ENCODE data around the gene TSPAN18. TPM values are rescaled to one million over a fixed set of nuclear protein-coding genes. Genes with fewer than 3 reads are reported as not detected.

TSPAN18 gene
- total and polyA plus RNA-seq, 3 donors from 2014 or later: 2.1 to 11.1 (median 5.0) TPM

DNA sequence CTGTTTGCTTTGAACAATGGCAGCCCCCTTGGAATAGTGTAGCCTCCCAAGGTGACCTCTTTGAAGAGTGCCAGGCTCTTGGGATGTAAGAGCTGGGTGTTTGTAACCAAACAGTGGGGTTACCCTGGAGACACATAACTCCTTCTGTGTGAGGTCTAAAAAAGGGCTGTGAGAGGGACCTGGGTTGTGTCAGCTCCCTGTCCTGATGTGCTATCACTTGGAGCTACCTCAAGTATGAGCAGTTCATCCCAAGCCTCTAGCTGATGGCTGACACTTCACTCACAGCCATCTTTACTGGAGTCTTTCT lies 40.2 kb downstream of the TSPAN18 start:
- peaks cover 13% of the 10 kb centered on the region for H3K4me1 ChIP-seq
- peak overlapping the region in 1 of 2 donors; percentile 47 for H3K27ac ChIP-seq
- no peaks in the 10 kb centered on the region for H3K36me3 ChIP-seq (ENCODE audit: low read depth, missing control alignments)
- no peaks in the 10 kb centered on the region for H3K27me3 ChIP-seq
- TF ChIP-seq, protein P1, sequence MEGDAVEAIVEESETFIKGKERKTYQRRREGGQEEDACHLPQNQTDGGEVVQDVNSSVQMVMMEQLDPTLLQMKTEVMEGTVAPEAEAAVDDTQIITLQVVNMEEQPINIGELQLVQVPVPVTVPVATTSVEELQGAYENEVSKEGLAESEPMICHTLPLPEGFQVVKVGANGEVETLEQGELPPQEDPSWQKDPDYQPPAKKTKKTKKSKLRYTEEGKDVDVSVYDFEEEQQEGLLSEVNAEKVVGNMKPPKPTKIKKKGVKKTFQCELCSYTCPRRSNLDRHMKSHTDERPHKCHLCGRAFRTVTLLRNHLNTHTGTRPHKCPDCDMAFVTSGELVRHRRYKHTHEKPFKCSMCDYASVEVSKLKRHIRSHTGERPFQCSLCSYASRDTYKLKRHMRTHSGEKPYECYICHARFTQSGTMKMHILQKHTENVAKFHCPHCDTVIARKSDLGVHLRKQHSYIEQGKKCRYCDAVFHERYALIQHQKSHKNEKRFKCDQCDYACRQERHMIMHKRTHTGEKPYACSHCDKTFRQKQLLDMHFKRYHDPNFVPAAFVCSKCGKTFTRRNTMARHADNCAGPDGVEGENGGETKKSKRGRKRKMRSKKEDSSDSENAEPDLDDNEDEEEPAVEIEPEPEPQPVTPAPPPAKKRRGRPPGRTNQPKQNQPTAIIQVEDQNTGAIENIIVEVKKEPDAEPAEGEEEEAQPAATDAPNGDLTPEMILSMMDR (IDR thresholded peaks at IDR 0.05): no peak
- no peak for TF ChIP-seq POLR2A (IDR thresholded peaks at IDR 0.05)
- DNase-seq: no peak
- H3K4me3 ChIP-seq: no peak overlapping the region
- no peaks in the 10 kb centered on the region for H3K9me3 ChIP-seq
- intact Hi-C loops (cut with DNase I; ENCODE audit: low total_unique reads): no loop called here

DNA sequence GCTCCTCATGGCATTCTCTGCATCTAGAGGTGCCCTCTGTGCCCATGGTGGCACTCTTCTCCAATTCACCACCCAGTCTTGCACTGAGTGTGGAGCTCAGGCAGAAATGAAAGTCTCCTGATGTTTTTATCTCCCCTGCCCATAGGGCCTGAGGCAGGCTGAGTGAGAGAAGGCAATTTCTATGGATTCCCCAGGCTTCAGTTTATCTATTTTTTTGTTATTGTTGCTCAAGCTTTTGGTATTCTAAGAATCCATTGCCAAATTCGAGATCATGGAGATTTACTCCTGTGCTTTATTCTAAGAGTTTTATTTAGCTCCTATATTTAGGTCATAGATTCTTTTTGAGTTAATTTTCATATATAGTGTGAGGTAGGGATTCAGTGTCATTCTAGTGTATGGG lies 40.7 kb downstream of the TSPAN18 start:
- intact Hi-C loops (cut with DNase I; ENCODE audit: low total_unique reads): no loop called here
- no peak for DNase-seq
- Histone ChIP-seq H3K4me3 (no peak overlapping the region), H3K9me3 (no peaks in the 10 kb centered on the region), H3K27me3 (no peaks in the 10 kb centered on the region), H3K27ac (no peak overlapping the region), H3K4me1 (peaks cover 13% of the 10 kb centered on the region), H3K36me3 (ENCODE audit: low read depth, missing control alignments) (no peaks in the 10 kb centered on the region)
- WGBS, 2 donors: 74 to 79% methylated on average over 1 of the region's 1 CpG
- TF ChIP-seq, protein P1 (IDR thresholded peaks at IDR 0.05): no peak
- TF ChIP-seq POLR2A (IDR thresholded peaks at IDR 0.05): no peak

GRCh38 chr11:44770401-44770800 lies 43.6 kb downstream of the TSPAN18 start:
- WGBS, 2 donors: 94 to 97% methylated on average over 1 of the region's 1 CpG
- H3K9me3 ChIP-seq: no peaks in the 10 kb centered on the region
- no peak overlapping the region for H3K4me3 ChIP-seq
- no peaks in the 10 kb centered on the region for H3K27me3 ChIP-seq
- TF ChIP-seq POLR2A (IDR thresholded peaks at IDR 0.05): no peak
- TF ChIP-seq, protein P1 (IDR thresholded peaks at IDR 0.05): no peak
- no peaks in the 10 kb centered on the region for H3K36me3 ChIP-seq (ENCODE audit: low read depth, missing control alignments)
- DNase-seq: no peak
- intact Hi-C loops (cut with DNase I; ENCODE audit: low total_unique reads): no loop called here
- H3K27ac ChIP-seq: no peak overlapping the region
- peaks cover 24% of the 10 kb centered on the region for H3K4me1 ChIP-seq

DNA sequence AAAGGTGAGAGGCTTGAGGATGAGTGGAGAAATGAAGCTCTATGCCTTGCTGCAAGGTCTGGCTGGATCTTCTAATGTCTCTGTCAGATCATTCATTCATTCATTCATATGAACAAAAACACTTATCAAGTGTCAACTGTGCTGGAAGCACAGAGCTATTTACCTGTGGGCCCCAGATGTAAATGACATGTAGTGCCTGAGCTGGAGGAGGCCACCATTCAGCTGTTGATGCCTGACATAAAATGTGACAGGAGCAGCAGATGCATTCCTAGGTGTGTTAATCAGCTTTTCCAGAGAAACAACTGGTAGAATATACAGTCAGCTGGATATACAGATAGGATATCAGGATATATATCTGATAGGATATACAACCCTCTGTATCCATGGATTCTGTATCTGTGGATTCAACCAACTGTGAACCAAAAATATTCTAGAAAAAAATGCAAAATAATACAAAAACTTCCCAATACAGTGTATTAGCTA lies 44.5 kb downstream of the TSPAN18 start:
- Histone ChIP-seq H3K27me3 (no peaks in the 10 kb centered on the region), H3K4me3 (no peak overlapping the region), H3K4me1 (peaks cover 17% of the 10 kb centered on the region), H3K36me3 (ENCODE audit: low read depth, missing control alignments) (no peaks in the 10 kb centered on the region), H3K27ac (no peak overlapping the region), H3K9me3 (no peaks in the 10 kb centered on the region)
- intact Hi-C loops (cut with DNase I; ENCODE audit: low total_unique reads): no loop called here
- TF ChIP-seq, protein P1 (IDR thresholded peaks at IDR 0.05): no peak
- no peak for TF ChIP-seq POLR2A (IDR thresholded peaks at IDR 0.05)
- DNase-seq: no peak

DNA sequence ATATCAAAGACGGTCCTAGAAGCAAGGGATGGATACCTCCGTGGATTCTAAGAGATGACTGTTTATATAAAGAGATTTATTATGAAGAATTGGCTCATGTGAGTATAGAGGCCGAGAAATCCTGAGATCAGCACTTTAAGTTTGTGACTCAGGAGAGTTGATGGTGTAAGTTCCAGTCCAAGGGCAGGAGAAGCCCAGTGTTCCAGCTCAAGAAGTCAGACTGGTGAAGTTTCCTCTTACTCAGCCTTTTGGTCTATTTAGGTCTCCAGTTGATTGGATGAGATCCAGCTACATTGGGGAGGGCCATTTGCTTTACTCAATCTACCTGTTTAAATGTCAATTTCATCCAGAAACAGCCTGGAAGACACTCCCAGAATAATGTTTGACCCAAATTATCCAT lies 45.1 kb downstream of the TSPAN18 start:
- no peaks in the 10 kb centered on the region for H3K9me3 ChIP-seq
- DNase-seq: no peak
- 85 to 89% methylated on average over 3 of the region's 3 CpGs for WGBS, 2 donors
- H3K36me3 ChIP-seq (ENCODE audit: low read depth, missing control alignments): no peaks in the 10 kb centered on the region
- no peak overlapping the region for H3K4me3 ChIP-seq
- H3K27me3 ChIP-seq: no peaks in the 10 kb centered on the region
- no peak for TF ChIP-seq POLR2A (IDR thresholded peaks at IDR 0.05)
- TF ChIP-seq, protein P1 (IDR thresholded peaks at IDR 0.05): no peak
- no peak overlapping the region for H3K27ac ChIP-seq
- intact Hi-C loops (cut with DNase I; ENCODE audit: low total_unique reads): no loop called here
- H3K4me1 ChIP-seq: peaks cover 12% of the 10 kb centered on the region
